GM10248 (cell line): ENCODE results near the gene CHST14.

Experiments used
- CTCF ChIA-PET: fragments of 300-600 bp; sonication (Branson Sonifier 250); formaldehyde crosslinking; extraction: SDS; loops from one replicate; lab custom pipeline; 2021; ENCODE audit warnings: antibody characterized with exemption; lab: Yijun Ruan, JAX
- POLR2A ChIA-PET: fragments of 350-650 bp; sonication (Branson Sonifier 250); formaldehyde crosslinking; extraction: SDS; loops from one replicate; lab custom pipeline; 2020; ENCODE audit warnings: antibody characterized with exemption; lab: Yijun Ruan, JAX
- DNase-seq: peaks from one replicate; pipeline ENCODE4 v3.0.0; 2012; ENCODE audit errors: extremely low spot score
- TF ChIP-seq, protein P1 (sequence below): IDR thresholded peaks from 2 replicates; pipeline ENCODE4 v1.5.1; 2012; ENCODE audit warnings: mild to moderate bottlenecking, low read depth; ENCODE audit errors: extremely low read depth, missing control alignments, control extremely low read depth

CHST14 gene

GRCh38 chr15:40445421-40445922, 25.3 kb upstream of the CHST14 start:
- POLR2A ChIA-PET: no interaction called here
- CTCF ChIA-PET: interaction anchor here (1.1 to 1.9 kb wide), 5 partner anchors 9 to 108 kb away, joined by 3 to 6 read pairs (median 4); no protein-coding TSS in a partner anchor
- DNase-seq: no peak
- TF ChIP-seq, protein P1, sequence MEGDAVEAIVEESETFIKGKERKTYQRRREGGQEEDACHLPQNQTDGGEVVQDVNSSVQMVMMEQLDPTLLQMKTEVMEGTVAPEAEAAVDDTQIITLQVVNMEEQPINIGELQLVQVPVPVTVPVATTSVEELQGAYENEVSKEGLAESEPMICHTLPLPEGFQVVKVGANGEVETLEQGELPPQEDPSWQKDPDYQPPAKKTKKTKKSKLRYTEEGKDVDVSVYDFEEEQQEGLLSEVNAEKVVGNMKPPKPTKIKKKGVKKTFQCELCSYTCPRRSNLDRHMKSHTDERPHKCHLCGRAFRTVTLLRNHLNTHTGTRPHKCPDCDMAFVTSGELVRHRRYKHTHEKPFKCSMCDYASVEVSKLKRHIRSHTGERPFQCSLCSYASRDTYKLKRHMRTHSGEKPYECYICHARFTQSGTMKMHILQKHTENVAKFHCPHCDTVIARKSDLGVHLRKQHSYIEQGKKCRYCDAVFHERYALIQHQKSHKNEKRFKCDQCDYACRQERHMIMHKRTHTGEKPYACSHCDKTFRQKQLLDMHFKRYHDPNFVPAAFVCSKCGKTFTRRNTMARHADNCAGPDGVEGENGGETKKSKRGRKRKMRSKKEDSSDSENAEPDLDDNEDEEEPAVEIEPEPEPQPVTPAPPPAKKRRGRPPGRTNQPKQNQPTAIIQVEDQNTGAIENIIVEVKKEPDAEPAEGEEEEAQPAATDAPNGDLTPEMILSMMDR: no peak

DNA sequence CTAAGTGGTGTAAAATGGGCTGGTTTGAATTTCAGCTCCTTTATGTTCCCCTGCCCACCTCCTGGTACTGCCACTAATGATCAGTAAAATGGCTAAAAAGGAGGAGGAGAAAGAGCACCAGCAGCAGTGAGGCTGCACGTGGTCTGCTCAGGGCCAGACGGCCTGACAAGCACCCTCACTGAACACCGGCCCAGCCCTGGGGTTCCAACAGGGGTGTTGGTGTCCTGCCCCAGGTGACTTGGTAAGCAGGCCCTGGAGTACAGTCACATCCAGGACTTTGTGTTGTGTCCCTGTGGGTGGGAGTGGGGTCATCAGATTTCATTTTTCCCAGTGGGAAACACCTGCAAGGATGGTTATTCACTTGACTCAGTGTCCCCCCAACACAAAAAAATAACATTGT, 24.6 kb upstream of the CHST14 start:
- ChIA-PET POLR2A (no interaction called here), CTCF (interaction anchor here (1.1 to 1.9 kb wide), 5 partner anchors 8 to 108 kb away, joined by 3 to 6 read pairs (median 4); no protein-coding TSS in a partner anchor)
- DNase-seq: no peak
- TF ChIP-seq, protein P1: no peak

GRCh38 chr15:40448354-40448753, 22.4 kb upstream of the CHST14 start:
- DNase-seq: no peak
- ChIA-PET POLR2A (no interaction called here), CTCF (interaction anchor here (0.8 to 1.8 kb wide), 2 partner anchors 15 to 18 kb away, joined by 3 to 4 read pairs; no protein-coding TSS in a partner anchor)
- TF ChIP-seq, protein P1: no peak

GRCh38 chr15:40449275-40449674, 21.5 kb upstream of the CHST14 start:
- ChIA-PET CTCF (interaction anchor here (1.2 to 2.0 kb wide), 5 partner anchors 7 to 111 kb away, joined by 3 to 9 read pairs (median 6); no protein-coding TSS in a partner anchor), POLR2A (interaction anchor here (0.6 kb wide), 1 partner anchor 57 kb away, joined by 4 read pairs; no protein-coding TSS in a partner anchor)
- DNase-seq: no peak

GRCh38 chr15:40450047-40450446, 20.7 kb upstream of the CHST14 start:
- DNase-seq: no peak
- CTCF ChIA-PET: interaction anchor here (1.0 to 2.0 kb wide), 8 partner anchors 8 to 127 kb away, joined by 3 to 9 read pairs (median 4); no protein-coding TSS in a partner anchor
- TF ChIP-seq, protein P1: no peak
- POLR2A ChIA-PET: interaction anchor here (0.5 kb wide), 1 partner anchor 842 kb away, joined by 3 read pairs; no protein-coding TSS in a partner anchor

More at GRCh38 chr15:40449275-40449674, 21.5 kb upstream of the CHST14 start:
- TF ChIP-seq, protein P1: no peak

DNA sequence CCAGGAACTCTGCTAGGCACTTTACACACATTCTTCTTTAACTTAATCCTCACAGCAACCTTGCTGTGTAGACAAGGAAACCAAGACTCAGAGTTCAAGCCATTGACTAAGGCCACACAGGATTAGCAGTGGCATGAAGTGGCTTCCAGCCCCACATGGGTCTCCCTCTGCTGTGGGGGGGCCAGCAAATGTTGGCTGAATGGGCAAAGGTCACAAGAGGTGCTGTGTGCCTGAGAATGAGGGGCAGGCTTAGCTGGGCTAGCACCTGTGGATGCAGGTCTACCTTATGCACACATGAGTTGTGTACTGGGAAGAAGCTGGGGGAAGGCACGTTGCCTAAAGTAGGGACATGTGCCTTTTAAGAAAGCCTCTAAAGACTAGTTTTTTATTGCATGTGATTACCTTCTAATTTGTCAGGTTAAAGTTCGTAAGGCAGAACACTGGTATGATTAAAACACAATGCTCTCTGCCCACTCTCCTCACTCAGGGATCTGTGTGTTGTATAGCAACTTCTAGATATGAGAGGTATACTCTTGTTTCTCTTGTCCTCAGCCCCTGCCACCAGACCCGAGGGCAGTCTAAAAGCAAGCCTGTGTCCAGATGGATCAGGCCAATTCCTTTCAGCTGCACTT, 19.1 kb upstream of the CHST14 start:
- DNase-seq: no peak
- ChIA-PET CTCF (interaction anchor here (0.7 to 2.0 kb wide), 6 partner anchors 9 to 114 kb away, joined by 3 to 8 read pairs (median 3); partner anchors contain the start of gene BAHD1), POLR2A (no interaction called here)

More for the DNA sequence above, 19.1 kb upstream of the CHST14 start:
- TF ChIP-seq, protein P1: no peak
